Measurements from ENCODE around the gene SEC14L2.
"Not testable (repeated sequence)": the region's sequence is repeated elsewhere in the genome, so short reads cannot be mapped to it uniquely, and the experiment has no call there.

The SEC14L2 gene

DNA sequence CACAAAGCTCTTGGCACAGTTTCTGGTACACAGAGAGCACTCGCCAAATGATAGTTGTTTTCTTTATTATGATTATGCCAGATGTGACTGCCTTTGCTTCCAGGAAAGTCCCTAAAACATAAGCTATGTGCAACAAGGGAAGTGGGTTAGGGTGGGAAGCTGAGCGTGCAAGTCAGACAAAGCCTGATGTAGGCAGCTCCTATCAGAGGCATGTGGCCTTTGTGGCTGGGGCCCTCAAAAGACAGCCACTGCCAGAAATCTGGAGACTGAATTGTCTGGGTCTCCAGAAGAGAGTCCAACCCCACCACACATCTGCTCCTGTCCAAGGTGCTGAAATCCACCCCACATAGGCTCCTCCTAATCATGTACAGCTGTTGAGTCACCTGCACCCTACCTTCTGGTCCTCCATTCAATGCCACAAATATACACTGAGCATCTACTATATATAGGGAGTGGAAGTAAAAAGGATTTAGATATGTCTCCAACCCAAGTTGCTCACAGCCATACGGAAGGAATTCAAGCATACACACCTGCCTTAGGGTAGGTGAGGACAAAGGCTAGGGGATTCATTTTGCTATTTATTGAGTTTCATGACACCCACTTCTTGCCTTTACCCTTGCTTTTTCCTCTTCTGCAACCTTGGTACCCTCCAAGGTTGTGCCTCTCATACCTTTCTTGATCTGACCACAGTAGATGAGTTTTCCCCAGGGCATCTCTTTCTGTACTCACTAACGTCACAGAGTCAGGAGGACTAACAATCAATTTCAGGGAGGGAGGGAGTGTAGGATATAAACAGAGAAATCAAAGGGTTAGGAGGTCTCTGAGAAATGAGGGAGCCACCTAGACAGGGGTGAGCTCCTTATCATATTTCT lies 62.6 kb downstream of the SEC14L2 start:
- ChIA-PET POLR2A (no interaction called here), CTCF (interaction anchor here (0.6 to 2.4 kb wide), 4 partner anchors 14 to 160 kb away, joined by 3 to 16 read pairs (median 3); no protein-coding TSS in a partner anchor)
- TF ChIP-seq ZNF37A (tag by site-specific recombination; IDR thresholded peaks at IDR 0.05): no peak
- TF ChIP-seq, protein P1, sequence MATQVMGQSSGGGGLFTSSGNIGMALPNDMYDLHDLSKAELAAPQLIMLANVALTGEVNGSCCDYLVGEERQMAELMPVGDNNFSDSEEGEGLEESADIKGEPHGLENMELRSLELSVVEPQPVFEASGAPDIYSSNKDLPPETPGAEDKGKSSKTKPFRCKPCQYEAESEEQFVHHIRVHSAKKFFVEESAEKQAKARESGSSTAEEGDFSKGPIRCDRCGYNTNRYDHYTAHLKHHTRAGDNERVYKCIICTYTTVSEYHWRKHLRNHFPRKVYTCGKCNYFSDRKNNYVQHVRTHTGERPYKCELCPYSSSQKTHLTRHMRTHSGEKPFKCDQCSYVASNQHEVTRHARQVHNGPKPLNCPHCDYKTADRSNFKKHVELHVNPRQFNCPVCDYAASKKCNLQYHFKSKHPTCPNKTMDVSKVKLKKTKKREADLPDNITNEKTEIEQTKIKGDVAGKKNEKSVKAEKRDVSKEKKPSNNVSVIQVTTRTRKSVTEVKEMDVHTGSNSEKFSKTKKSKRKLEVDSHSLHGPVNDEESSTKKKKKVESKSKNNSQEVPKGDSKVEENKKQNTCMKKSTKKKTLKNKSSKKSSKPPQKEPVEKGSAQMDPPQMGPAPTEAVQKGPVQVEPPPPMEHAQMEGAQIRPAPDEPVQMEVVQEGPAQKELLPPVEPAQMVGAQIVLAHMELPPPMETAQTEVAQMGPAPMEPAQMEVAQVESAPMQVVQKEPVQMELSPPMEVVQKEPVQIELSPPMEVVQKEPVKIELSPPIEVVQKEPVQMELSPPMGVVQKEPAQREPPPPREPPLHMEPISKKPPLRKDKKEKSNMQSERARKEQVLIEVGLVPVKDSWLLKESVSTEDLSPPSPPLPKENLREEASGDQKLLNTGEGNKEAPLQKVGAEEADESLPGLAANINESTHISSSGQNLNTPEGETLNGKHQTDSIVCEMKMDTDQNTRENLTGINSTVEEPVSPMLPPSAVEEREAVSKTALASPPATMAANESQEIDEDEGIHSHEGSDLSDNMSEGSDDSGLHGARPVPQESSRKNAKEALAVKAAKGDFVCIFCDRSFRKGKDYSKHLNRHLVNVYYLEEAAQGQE (tag by site-specific recombination; IDR thresholded peaks at IDR 0.05): peak; percentile 93
- H3K9me3 ChIP-seq (ENCODE audit: control insufficient read depth, insufficient read depth, low read depth, low read length): no peaks in the 10 kb centered on the region
- H3K4me3 ChIP-seq (ENCODE audit: low read depth, low read length): no peak overlapping the region
- no peaks in the 10 kb centered on the region for H3K4me1 ChIP-seq (ENCODE audit: control insufficient read depth, insufficient read depth, low read length)
- no peaks in the 10 kb centered on the region for H3K36me3 ChIP-seq (ENCODE audit: control insufficient read depth in 2 of 2, insufficient read depth in 1 of 2, low read length in 2 of 2)
- H3K27ac ChIP-seq (ENCODE audit: extremely low read depth, low read depth, low read length): no peak overlapping the region

DNA sequence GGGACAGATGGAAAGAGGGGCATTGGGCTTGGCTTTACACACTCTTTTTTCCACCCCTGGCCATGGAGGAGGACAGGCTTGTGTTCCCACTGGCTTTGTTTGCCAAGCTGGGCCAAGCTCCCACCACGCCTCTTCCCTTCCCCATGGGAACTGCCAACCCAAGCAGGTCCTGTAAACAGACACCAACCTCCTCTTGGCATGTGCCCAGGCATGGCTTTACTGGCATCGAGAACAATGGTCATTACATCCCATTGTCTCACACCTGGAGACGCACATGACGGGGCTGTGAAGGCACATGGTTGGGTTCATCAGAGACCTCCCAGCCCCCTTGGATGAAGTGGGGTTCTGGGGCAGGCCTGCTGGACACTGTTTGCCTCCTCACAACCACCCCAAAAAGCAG lies 63.3 kb downstream of the SEC14L2 start:
- no peak for TF ChIP-seq ZBTB17 (tag by site-specific recombination; IDR thresholded peaks at IDR 0.05)
- TF ChIP-seq ZNF623 (tag by site-specific recombination; IDR thresholded peaks at IDR 0.05): no peak
- no peak for TF ChIP-seq ZSCAN16 (tag by site-specific recombination; IDR thresholded peaks at IDR 0.05)
- TF ChIP-seq ZNF274 (IDR thresholded peaks at IDR 0.05; ENCODE audit: low read length): no peak
- TF ChIP-seq ZNF274 (tag by site-specific recombination; IDR thresholded peaks at IDR 0.05; ENCODE audit: borderline replicate concordance): no peak
- TF ChIP-seq KLF1 (tag by site-specific recombination; IDR thresholded peaks at IDR 0.05): no peak
- no peak for TF ChIP-seq ZFP3 (tag by site-specific recombination; IDR thresholded peaks at IDR 0.05; ENCODE audit: low read depth)
- no peak for TF ChIP-seq ZNF394 (tag by site-specific recombination; IDR thresholded peaks at IDR 0.05; ENCODE audit: borderline replicate concordance)
- TF ChIP-seq, protein P2, sequence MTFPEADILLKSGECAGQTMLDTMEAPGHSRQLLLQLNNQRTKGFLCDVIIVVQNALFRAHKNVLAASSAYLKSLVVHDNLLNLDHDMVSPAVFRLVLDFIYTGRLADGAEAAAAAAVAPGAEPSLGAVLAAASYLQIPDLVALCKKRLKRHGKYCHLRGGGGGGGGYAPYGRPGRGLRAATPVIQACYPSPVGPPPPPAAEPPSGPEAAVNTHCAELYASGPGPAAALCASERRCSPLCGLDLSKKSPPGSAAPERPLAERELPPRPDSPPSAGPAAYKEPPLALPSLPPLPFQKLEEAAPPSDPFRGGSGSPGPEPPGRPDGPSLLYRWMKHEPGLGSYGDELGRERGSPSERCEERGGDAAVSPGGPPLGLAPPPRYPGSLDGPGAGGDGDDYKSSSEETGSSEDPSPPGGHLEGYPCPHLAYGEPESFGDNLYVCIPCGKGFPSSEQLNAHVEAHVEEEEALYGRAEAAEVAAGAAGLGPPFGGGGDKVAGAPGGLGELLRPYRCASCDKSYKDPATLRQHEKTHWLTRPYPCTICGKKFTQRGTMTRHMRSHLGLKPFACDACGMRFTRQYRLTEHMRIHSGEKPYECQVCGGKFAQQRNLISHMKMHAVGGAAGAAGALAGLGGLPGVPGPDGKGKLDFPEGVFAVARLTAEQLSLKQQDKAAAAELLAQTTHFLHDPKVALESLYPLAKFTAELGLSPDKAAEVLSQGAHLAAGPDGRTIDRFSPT (tag by site-specific recombination; IDR thresholded peaks at IDR 0.05): no peak
- no peak for TF ChIP-seq KLF10 (tag by site-specific recombination; IDR thresholded peaks at IDR 0.05)
- no peak for TF ChIP-seq ZBTB8A (tag by site-specific recombination; IDR thresholded peaks at IDR 0.05)
- TF ChIP-seq MZF1 (tag by site-specific recombination; IDR thresholded peaks at IDR 0.05; ENCODE audit: borderline replicate concordance): no peak
- ChIA-PET CTCF (no interaction called here), POLR2A (no interaction called here)
- Histone ChIP-seq H3K36me3 (ENCODE audit: control insufficient read depth in 2 of 2, insufficient read depth in 1 of 2, low read length in 2 of 2) (no peaks in the 10 kb centered on the region), H3K4me3 (ENCODE audit: low read depth, low read length) (no peak overlapping the region), H3K9me3 (ENCODE audit: control insufficient read depth, insufficient read depth, low read depth, low read length) (no peaks in the 10 kb centered on the region), H3K4me1 (ENCODE audit: control insufficient read depth, insufficient read depth, low read length) (no peaks in the 10 kb centered on the region), H3K27ac (ENCODE audit: extremely low read depth, low read depth, low read length) (no peak overlapping the region)

DNA sequence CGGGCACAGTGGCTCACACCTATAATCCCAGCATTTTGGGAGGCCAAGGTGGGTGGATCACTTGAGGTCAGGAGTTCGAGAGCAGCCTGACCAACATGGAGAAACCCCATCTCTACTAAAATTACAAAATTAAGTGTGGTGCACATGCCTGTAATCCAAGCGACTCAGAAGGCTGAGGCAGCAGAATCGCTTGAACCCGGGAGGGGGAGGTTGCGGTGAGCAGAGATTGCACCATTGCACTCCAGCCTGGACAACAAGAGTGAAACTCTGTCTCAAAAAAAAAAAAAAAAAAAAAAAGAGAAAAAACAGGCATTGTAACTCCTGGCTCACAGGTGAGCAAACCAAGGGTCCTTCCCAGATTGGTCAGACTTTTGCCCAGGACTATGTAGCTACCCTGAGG lies 63.7 kb downstream of the SEC14L2 start:
- H3K4me3 ChIP-seq (ENCODE audit: low read depth, low read length); CTCF ChIA-PET; POLR2A ChIA-PET; H3K27ac ChIP-seq (ENCODE audit: extremely low read depth, low read depth, low read length); H3K4me1 ChIP-seq (ENCODE audit: control insufficient read depth, insufficient read depth, low read length); H3K36me3 ChIP-seq (ENCODE audit: control insufficient read depth in 2 of 2, insufficient read depth in 1 of 2, low read length in 2 of 2); H3K9me3 ChIP-seq (ENCODE audit: control insufficient read depth, insufficient read depth, low read depth, low read length): not testable (repeated sequence)

All from HEK293 (cell line).